Coronary artery (tissue), 2 donors: ENCODE data around the gene PPP3CA.

ENCODE experiments used
- DNase-seq: peaks from one replicate; pipeline ENCODE4 v3.0.0-alpha.2; 2017; ENCODE audit warnings: low spot score
- H3K27ac ChIP-seq, 2 donors: fragments of 200-600 bp; sonication (generic); one replicate each; pipeline ENCODE4 v1.5.1; 2016 to 2019
- H3K4me3 ChIP-seq: fragments of 200-600 bp; sonication (generic); 2 replicates; pipeline ENCODE4 v1.5.1; 2016; ENCODE audit warnings: mild to moderate bottlenecking, moderate library complexity
- TF ChIP-seq, protein P1 (sequence below): fragments of 200-600 bp; sonication (generic); IDR thresholded peaks from one replicate; pipeline ENCODE4 v1.5.1; 2019; ENCODE audit warnings: antibody characterized with exemption

Gene PPP3CA

GRCh38 chr4:101126059-101126458 lies 221.3 kb downstream of the PPP3CA start:
- no peak overlapping the region for H3K27ac ChIP-seq
- no peak overlapping the region for H3K4me3 ChIP-seq
- TF ChIP-seq, protein P1, sequence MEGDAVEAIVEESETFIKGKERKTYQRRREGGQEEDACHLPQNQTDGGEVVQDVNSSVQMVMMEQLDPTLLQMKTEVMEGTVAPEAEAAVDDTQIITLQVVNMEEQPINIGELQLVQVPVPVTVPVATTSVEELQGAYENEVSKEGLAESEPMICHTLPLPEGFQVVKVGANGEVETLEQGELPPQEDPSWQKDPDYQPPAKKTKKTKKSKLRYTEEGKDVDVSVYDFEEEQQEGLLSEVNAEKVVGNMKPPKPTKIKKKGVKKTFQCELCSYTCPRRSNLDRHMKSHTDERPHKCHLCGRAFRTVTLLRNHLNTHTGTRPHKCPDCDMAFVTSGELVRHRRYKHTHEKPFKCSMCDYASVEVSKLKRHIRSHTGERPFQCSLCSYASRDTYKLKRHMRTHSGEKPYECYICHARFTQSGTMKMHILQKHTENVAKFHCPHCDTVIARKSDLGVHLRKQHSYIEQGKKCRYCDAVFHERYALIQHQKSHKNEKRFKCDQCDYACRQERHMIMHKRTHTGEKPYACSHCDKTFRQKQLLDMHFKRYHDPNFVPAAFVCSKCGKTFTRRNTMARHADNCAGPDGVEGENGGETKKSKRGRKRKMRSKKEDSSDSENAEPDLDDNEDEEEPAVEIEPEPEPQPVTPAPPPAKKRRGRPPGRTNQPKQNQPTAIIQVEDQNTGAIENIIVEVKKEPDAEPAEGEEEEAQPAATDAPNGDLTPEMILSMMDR, result no peak
- DNase-seq, result no peak

DNA sequence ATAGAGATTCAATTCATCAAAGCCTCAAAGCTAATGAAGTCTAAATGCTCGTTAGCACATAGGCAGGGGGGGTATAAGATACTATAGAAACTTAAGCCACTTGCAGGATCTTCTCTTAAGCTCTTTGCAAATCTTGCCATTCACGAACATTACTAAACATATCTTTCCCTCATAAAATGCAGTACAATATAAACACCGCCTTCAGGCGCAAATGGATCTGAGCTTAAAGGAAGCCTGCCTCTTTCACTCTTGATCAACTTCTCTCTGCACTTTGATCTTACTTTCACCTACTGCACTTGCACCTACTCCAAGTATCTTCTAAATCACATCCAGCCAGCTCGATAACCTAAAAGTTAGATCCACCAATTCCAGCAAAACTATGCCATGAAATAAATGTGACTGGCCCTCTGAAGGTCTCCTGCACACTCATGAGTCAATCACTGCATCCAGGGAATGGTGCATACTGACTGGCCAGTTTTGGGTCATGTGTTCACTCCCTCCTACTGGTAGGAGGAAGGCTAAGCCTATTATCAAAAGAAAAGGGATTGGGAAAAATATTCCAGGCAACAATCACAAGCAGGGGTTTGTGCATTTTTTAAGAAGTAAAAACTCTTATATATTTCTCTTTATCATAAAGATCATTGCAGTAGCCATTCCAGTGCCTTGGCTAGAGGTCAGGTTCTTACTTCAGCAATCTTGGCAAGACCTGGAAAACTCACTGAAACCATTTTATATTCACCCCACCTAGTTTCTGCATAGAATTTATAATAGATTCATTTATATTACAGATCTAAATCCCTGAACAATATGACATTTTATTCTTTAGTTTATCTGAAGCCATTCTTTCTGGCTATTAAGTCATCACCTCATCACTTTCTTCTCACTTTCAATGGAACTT lies 222.0 kb downstream of the PPP3CA start:
- no peak for DNase-seq
- no peak overlapping the region for H3K4me3 ChIP-seq
- no peak overlapping the region for H3K27ac ChIP-seq
- TF ChIP-seq, protein P1, result no peak

GRCh38 chr4:101123231-101123630 lies 224.1 kb downstream of the PPP3CA start:
- Histone ChIP-seq H3K27ac (no peak overlapping the region), H3K4me3 (no peak overlapping the region)
- no peak for DNase-seq
- TF ChIP-seq, protein P1, result no peak

DNA sequence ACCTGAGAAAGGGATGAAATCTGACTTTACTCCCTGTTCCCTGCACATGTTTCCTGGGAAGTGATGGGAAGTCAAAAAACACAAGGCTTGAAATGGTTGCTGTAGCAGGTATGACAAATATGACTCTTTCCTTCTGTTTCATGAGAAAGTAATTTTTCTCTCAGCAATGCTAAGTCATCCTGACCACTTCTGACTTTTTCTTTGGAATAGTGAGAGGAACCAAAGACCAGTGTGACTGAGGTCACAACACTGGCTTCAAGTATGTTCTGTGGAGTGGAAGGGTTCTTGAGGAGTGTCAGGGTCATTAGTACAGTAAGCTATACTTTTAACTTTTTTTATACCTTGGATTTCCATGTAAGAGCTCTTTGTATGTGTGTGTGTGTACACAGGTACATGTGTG lies 225.3 kb downstream of the PPP3CA start:
- H3K27ac ChIP-seq, result no peak overlapping the region
- no peak for DNase-seq
- TF ChIP-seq, protein P1, result no peak
- H3K4me3 ChIP-seq, result no peak overlapping the region

- H3K27ac ChIP-seq, result no peak overlapping the region
- TF ChIP-seq, protein P1, result no peak
- no peak for DNase-seq
- H3K4me3 ChIP-seq, result no peak overlapping the region
Observed at GRCh38 chr4:101119141-101119540, 228.2 kb downstream of the PPP3CA start.

DNA sequence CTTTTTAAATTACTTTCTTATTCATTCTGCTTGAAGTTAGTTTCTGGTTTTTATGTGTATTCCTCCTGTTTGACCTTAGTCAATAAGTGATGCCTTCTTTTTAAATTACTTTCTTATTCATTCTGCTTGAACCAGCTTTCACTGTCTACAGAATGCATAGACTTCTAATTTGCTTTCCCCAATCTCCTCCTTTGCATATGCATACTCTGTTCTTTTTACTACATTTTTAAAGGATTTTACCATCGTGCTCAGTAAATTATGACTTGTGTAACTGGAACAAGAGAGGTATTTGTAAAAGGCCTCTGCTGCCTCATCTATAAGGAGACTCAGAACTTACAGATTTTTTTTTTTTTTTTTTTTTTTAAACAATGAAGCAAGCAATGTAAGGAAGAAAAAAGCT lies 228.7 kb downstream of the PPP3CA start:
- no peak overlapping the region for H3K4me3 ChIP-seq

More for the DNA sequence above, 228.7 kb downstream of the PPP3CA start:
- no peak overlapping the region for H3K27ac ChIP-seq
- TF ChIP-seq, protein P1, result no peak
- no peak for DNase-seq
